Thyroid gland (tissue), 4 donors: Measurements from ENCODE around the gene PRKCQ.

Experiments used
- POLR2A ChIP-seq, 2 donors: fragments of 450-650 bp; IDR thresholded peaks; one replicate each; pipeline ENCODE4 v1.6.1; 2017; ENCODE audit warnings: antibody characterized with exemption in 2 of 2, mild to moderate bottlenecking in 2 of 2, moderate library complexity in 1 of 2
- TF ChIP-seq, protein P1 (sequence below), 6 experiments: fragments of 200-600 bp in 3 of 6; fragments of 450-650 bp in 3 of 6; sonication (generic) in 3 of 6; IDR thresholded peaks; one replicate each; pipeline ENCODE4 v1.5.1; 2016 to 2019; ENCODE audit warnings: antibody characterized with exemption in 6 of 6, mild to moderate bottlenecking in 2 of 6, inconsistent platforms in 1 of 6, moderate library complexity in 1 of 6

DNA sequence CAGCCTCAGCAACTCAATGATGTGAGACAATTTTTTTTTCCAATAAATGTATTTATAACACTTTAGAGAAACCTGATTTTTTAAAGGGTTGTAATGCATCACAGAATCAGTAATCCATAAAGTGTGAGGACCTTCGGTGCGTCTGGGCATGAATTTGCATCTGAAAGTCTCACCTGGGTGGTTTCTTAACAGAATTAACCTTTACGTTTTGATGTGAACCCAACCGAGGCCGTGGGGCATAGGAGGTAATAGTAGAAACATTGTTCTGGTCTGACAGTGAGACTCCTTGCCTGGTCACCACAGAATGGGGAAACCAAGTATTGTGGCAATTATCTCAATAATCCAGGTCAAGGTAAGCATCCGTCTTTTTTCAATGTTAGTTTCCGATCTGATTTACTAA is 114.6 kb downstream of the PRKCQ start:
- TF ChIP-seq, protein P1, sequence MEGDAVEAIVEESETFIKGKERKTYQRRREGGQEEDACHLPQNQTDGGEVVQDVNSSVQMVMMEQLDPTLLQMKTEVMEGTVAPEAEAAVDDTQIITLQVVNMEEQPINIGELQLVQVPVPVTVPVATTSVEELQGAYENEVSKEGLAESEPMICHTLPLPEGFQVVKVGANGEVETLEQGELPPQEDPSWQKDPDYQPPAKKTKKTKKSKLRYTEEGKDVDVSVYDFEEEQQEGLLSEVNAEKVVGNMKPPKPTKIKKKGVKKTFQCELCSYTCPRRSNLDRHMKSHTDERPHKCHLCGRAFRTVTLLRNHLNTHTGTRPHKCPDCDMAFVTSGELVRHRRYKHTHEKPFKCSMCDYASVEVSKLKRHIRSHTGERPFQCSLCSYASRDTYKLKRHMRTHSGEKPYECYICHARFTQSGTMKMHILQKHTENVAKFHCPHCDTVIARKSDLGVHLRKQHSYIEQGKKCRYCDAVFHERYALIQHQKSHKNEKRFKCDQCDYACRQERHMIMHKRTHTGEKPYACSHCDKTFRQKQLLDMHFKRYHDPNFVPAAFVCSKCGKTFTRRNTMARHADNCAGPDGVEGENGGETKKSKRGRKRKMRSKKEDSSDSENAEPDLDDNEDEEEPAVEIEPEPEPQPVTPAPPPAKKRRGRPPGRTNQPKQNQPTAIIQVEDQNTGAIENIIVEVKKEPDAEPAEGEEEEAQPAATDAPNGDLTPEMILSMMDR (IDR thresholded peaks at IDR 0.05) = no peak
- TF ChIP-seq POLR2A (IDR thresholded peaks at IDR 0.05) = no peak
